Amniotic epithelial cell (primary cell): Measurements from ENCODE around the gene KRT74.
A peak's percentile ranks its signal among the peaks of the same experiment; 100 is the strongest.
"Not testable (repeated sequence)": the region's sequence is repeated elsewhere in the genome, so short reads cannot be mapped to it uniquely, and the experiment has no call there.

Experiments
- DNase-seq: peaks from one replicate; pipeline ENCODE4 v3.0.0-alpha.2; 2010; ENCODE audit warnings: low read depth

Gene KRT74

DNA sequence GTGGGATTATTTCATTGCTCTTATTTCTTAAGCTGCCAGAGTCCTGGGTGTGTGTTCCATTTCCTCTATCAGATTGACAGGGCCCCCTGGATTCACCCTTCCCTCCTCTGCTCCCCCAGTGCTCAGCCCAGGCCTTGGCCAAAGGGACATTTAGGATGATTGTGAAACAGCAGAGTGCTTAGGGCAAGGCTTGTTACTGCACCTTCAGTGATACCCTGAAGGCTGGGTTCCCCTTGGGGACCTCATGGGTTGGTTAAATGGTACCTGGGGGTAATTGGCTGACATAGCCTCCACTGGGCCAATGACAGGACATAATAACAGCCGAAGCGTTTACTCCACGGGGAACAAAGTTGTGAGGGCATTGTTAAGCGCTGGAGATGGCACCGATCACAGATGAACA lies 28.9 kb upstream of the KRT74 start:
- DNase-seq, result no peak

DNA sequence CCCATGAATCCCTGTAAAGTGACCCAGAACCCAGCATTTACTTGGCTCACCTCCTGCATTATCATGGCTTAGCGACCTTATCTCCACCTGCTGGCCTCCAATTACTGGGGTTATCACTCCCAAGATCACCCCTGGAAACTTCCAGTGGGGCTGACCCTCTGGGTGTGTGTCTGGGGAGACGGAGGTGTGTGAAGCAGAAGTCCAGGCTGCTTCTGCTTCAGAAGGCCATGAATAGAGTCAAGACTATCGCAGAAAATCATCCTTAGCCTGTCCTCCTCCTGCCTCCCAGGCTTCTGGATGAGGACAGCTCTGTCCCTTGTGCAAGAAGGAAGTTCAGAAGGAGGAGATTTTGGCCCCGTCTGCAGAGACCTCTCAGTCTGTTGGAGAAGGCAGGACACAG lies 28.0 kb upstream of the KRT74 start:
- DNase-seq, result no peak

DNA sequence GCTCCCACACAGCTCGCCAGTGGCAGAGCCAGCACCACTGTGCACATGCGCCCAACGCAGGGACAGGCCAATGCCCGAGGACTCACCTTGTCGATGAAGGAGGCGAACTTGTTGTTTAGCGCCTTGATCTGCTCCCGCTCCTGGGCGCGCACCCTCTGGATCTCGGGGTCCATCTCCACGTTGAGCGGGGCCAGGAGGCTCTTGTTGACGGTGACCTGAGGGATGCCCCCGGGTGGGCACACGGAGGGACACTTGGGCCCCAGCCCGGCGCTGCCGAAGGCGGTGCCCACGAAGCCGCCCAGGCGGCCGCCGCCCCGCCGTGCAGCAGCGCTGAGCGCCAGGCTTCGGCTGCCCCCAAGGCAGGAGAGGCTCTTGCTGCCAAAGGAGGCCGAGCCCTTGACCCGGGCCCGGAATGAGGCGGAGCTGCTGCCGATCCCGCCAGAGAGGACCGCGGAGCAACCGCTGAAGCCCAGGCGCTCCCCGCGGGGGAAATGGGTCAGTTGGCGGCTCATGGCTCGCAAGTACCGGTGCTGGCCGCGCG lies 27.4 kb upstream of the KRT74 start, which contains the start of gene KRT72:
TSS of gene KRT72 (minus strand) at position 523 of the 541 bp plus-strand sequence. CDS start at position 512, 11 bp downstream.
- no peak for DNase-seq

DNA sequence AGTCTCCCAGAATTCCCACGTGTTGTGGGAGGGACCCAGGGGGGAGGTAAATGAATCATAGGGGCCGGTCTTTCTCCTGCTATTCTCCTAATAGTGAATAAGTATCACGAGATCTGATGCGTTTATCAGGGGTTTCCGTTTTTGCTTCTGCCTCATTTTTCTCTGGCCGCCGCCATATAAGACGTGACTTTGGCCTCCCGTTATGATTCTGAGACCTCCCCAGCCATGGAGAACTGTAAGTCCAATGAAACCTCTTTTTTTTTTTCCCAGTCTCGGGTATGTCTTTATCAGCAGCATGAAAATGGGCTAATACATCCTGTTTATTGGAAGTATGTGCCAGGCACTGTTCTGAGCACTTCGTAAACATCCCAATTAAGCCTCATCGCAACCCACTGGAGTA lies 26.8 kb upstream of the KRT74 start:
- no peak for DNase-seq

DNA sequence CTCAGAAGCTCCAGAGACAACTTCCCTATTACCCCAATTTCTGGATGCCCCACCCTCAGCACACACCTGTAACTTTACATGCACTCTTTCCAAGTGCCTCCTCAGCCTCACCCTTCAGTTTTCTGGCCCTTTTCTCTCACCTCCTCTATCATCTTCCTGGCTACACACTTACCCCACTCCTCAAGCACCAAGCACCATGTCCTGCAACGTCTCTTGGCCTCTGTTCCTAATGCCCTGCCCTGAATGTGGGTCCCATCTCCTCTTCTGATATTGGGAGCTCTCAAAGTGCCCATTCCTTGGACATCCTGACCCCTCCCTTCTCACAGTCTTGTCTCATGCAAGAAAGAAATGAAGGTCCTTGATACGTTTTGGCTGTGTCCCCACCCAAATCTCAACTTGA lies 26.4 kb upstream of the KRT74 start:
- DNase-seq, result no peak

DNA sequence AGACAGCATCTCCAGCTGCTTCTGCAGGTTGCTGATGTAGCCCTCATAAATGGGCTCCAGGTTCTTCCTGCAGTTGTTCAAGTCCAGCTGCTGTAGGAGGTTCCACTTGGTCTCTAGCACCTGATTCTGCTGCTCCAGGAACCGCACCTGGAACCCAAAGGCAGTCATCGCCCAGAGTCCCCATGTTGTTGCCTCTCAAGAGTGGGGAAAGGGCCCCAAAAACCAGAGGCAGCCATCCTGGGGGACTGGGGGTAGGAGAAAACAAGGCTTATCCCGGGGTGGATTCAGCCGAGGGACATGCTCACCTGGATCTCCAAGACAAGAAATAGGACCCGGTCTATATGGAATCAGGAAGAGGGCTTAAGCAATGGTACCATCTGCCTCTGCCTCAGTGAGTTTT lies 25.3 kb upstream of the KRT74 start:
- no peak for DNase-seq

DNA sequence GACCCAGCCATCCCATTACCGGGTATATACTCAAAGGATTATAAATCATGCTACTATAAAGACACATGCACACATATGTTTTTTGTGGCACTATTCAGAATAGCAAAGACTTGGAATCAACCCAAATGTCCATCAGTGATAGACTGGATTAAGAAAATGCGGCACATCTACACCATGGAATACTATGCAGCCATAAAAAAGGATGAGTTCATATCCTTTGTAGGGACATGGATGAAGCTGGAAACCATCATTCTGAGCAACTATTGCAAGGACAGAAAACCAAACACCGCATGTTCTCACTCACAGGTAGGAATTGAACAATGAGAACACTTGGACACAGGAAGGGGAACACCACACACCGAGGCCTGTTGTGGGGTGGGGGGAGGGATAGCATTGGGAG lies 20.6 kb upstream of the KRT74 start:
- not testable (repeated sequence) for DNase-seq

DNA sequence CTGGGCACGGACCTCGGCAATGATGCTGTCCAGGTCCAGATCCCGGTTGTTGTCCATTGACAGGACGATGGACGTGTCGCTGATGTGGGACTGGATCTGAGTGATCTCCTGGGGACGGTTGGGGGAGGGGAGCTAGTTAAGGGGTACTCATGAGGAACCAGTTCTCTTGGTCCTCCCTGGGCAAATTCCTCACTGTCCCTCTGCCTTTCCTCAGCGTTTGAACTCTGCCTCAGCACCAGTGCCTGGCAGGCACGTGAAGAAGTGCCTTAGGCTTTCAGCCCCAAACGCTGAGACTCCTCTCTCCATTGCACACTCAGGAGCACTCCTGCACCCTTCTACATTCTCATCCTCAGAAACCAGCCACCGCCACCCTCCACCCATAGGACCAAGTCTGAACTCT lies 17.9 kb upstream of the KRT74 start:
- DNase-seq, result no peak

DNA sequence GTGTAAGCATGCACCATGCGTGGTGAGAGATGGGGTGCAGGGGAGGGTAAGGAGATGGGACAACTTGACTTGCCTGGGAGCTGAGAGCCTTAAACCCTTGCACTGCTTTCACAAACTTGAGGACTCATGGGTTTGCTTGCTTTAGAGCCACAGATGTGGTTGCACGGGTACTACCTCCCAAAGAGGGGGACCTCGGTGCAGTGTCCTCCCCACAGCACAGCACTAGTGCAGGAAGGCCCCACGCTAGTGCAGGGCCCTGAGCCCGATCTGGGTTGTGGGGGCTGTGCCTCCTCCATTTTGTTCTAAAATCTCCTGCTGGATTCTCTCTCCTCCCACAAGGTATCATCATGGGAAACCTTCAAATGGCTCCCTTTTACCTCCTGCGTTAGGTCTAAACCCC lies 16.4 kb upstream of the KRT74 start:
- DNase-seq, result no peak

DNA sequence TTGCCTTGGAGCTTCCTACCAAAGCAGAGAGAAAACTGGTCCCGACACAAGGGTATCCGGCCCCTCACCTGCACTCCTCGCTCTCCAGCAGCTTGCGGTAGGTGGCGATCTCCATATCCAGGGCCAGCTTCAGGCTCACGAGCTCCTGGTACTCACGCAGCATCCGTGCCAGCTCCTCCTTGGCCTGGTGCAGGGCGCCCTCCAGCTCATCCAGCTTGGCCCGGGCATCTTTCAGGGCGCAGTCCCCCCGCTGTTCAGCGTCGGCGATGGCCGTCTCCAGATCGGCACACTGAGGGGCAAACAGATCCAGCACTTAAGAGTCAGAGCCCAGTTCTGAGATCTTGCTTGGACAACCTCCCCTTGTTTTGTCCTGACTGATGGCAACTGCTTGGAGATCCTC lies 13.9 kb upstream of the KRT74 start:
- no peak for DNase-seq

DNA sequence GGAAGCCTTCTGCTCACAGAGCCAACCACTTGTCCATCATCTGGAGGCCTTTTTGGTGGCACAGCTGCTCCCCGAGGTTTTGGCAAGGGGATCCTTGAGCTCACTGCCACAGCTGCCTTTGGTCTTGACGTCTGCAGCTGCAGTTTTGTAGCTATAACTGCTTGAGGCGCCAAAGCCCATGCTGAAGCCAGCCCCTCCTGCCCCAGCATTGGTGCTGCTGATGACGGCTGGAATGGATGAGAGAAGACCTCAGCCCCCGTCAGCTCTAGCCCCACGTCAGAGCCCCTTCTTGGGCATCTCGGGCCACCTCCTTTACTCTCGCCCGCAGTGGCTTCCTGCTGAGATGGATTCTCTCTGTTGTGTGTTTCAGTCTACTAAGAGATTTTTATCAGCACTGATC lies 12.3 kb upstream of the KRT74 start:
- DNase-seq, result no peak

DNA sequence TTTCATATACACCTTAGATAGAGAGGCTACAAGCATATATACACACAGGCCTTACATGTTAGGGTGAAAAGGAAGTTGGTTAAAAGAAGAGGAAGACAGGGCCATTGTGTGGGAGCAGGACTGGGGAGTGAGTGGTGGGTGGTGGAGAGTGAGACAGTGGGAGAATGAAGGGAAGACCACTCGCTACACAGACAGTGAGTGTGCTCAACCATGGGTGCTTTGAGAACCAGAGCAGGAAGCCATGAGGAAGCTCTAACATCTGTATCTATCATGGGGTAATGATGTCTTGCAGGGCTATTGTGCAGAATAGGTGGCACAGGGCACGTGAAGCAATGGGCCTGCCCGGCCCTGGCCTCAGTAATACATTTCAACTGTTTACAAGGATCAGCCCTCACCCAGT lies 11.4 kb upstream of the KRT74 start:
- DNase-seq, result no peak

DNA sequence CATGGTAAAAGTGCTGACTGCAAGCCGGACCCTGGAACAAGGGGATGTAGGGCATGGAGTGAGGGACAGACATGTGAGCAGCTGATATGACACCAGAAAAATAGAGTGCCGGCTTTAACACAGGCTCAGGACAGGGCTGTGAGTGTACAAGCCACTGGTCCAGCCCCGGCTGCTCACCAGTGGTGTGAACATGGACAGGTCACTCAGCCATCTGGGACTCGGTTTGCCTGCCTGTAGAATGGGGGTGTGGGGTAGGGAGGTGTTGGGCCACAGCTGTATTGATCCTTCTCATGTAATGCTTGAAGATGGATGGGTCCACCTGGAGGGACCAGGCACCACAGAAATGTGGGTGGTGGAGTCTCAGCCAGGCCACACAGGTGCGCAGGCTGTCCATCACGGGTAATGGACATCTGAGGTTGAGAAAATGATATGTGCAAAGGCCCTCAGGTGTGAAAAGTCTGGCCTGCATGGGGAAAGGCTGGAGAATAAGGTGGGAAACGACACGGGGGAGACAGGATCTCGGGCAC lies 10.6 kb upstream of the KRT74 start:
- no peak for DNase-seq

DNA sequence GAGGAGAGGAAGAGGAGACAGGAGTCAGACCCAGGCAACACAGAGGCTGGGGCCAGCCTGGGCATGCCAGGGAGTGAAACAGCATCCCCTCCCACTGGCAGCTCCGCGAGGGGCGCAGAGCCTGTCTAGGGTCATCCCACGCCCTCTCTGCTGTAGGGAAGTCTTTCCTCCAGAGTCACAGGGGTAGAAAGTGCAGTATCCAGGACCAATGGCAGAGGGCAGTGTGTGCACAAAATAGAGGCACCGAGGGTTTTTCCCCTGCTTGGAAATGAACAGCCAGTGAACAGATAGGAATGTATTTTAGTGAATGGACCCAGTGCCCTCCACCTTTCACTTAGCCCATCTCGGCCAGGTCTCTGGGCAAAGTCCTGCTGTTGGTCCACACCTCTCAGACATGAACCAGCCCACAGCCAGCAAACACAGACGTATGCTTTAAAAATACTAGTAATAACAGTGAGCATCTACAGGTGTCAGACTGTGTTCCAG lies 9.4 kb upstream of the KRT74 start:
- DNase-seq, result peak; percentile 40

DNA sequence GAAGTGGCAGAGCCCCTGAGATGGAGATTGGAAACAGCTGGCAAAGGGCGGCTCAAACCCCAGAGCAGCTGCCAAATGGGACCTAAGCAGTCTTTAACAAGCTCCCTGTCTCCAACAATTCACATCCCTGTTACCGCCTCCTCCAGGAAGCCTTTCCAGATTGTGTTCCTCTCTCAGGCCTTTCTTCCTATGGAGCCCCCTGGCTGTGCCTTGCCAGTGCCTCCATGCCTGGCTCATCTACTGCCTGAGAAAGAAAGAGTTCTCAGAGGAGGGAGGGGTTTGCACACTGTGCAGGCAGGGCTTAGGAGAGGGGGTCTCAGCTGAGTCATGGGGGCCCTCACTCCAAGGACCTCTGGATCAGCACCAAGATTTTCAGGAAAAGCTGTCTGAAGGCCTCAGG lies 8.8 kb upstream of the KRT74 start:
- DNase-seq, result no peak

DNA sequence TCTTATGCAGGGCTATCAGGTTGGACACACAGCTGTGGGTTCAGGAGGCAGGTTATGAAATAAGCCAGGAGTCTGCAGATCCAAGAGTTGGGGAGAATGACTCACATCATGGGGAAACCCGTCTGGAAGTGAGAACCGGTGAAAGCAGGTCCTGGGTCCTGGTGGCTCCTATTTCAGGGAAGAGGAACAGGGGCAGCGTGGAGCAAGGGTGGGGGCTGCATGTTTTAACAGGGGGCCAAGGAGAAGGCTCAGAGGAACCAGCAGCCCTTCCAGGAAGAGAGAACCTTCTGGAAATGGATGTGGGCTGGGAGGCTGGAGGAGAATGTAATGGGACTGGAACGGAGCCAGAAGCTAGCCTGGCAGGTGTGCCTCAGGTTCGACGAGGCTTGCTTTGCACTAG lies 7.8 kb upstream of the KRT74 start:
- peak; percentile 84 for DNase-seq

DNA sequence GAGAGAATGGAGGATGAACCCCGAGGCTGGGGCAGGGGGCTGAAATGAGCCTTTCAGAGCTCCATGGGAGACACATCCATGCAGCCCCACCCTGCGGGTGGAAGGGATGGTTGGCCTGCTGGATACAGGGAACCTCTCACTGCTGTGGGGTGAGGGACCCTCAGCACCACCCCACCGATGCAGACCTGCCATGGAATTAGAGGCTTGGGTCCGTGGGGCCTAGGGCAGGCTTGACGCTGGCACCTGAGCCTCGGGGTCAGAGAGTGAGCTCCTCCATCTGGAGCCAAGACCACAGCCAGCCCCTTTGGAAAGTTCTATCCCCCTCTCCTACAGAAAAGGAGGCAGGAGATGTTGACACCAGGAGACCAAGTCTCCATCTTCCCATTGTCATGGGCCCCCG lies 7.4 kb upstream of the KRT74 start:
- DNase-seq, result no peak

DNA sequence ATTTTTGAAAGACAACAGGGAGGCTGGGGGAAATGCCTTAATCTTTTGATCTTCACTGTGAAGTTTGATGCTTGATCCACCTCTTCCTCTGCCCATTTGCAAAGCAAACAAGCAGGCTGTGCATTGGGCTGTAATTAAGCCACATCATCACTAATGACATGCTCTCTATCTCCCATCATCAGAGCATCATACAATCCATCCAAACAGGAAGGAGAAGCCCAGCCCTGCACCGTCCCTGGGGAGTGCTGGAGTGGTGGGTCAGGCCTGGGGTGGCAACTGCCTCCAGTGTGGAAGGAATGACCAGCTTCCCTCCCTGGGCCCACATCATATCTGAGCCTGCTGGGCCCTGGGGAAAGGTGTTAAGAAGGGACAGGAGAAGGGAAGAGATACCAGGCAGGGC lies 6.9 kb upstream of the KRT74 start:
- no peak for DNase-seq

DNA sequence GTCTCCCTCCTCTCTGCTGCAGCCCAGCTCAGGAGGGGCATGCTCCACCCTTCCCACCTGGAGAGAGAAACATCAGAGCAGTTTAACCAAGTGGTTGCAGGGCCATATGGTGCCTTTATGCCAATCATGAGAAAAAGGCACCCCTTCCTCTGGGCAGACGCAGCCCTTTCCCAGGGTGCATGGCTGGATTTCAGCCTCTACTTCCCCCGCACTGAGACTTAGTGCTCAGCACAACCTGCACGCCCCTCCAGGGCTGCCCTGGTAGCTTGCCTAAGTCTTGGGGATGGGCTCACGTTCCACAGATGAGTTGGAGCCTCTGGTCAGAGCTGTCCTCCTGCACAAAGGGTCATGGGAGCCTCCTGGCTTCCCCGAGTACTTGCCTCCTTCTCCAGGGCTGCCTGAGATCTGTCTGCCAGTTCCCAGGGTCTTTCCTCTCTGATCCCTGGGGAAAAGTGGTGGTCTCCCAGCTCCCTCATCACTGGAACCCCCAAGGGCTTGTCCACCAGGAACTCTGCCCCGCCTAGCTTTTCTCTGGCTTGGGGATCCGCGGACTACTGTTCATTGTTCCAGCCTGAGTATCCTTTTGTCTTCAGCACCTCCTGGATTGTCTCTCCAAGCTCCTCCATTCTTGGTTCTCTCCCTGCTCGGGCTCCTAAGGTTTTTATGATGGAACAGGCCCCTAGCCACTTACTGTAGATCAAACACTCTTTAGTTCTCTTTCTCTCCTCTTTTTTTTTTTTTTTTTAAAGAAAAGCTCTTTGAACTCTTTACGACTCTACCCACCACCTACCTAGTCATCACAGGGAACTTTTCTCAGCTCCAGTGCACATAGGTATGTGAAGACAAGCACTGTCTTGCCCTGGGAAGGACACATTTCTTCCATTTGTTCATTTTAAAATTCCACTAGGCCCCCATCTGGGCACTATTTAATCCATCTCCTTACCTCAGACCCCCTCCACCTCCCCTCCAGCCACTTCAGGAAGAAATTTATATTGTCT lies 6.1 kb upstream of the KRT74 start:
- no peak for DNase-seq

DNA sequence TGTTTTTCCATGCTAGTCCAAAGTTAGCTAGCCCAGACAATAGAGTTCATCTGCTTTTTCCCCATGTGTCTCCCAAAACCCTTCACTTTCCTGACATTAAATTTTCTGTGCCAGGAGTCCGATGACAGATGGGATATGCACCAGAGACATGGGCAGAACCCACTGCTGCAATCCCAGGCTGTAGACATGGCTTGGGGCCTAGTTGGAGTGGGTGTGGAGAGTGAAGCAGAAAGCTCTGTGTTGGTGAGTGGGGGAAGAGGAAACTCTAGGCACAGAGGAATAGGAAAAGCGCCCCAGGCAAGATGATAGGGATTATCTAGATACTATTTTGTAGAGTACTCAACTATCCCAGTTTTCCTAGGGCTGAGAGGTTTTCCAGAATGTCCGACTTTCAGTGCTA lies 4.8 kb upstream of the KRT74 start:
- no peak for DNase-seq

DNA sequence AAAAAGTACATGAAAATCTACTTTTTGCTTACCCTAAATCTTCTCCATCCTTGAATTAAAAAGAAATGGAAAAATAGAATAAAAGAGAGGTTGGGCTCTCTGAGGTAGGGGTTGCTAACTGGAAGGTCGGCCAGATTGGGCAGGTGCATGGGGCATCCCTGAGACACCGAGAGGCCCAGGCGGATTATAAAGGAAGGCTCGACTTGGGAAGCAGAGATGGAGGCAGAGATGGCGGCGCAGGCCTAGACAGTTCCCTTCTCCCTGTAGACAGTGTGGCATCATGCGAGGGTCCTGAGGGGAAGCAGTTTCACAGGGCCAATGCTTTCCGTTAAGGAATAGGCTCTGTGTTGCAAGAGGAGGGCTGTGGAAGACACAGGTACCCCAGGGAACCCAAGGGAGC lies 3.7 kb upstream of the KRT74 start:
- no peak for DNase-seq

DNA sequence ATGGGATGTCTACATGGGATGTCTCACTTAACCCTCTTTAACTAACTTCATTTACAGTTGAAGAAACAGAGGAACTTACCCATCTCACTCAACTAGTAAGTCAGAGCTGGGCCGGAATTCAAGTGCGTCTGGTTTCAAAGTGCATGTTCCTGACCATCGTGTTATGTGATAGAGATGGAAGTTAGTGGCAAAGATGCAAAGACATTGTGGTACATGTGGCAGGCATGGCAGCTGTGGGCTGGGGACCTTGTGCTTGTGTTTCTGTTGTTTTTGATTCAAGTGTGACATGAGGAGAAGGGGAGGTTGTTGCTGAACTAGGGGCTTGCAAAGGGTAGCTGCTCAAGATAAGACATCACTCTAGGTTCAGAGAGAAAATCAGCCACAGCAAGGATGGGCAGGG lies 2.3 kb upstream of the KRT74 start:
- DNase-seq, result no peak

DNA sequence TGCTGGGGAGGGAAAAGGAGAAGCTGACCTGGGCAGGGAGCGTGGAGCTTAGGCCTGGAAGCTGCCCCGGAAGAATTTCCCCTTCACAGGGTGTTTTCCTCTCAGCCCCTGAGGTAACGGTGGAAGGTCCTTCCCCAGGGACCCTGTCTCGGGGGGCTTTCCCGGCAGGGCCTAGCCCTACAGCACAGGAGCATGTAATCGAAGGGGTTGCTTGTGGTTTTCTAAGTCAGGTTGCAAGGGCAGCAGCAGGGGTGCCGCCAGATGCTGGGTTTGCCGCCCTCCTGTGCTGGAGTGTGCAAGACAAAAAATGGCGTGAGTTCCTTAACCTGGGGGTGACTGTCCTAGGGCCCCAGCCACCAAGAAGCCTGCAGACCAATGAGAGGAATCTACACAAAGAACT lies 1.6 kb upstream of the KRT74 start:
- no peak for DNase-seq
